ENCODE data around the gene TES. TPM values are rescaled to one million over a fixed set of nuclear protein-coding genes. Genes with fewer than 3 reads are reported as not detected.

TES gene
- total RNA-seq, 6 experiments from 2014 or later, result 10.4 to 29.3 (median 22.4) TPM

GRCh38 chr7:116219288-116219687 is 8.9 kb downstream of the TES start:
- TF ChIP-seq CTCF (IDR thresholded peaks at IDR 0.05), result no peak
- Mint-ChIP-seq H3K4me3 (no peak overlapping the region), H3K4me1 (ENCODE audit: low read depth) (peaks cover 63% of the 10 kb centered on the region), H3K9me3 (no peaks in the 10 kb centered on the region), H3K27me3 (ENCODE audit: insufficient read depth) (no peaks in the 10 kb centered on the region), H3K36me3 (ENCODE audit: low read depth) (peaks cover 9% of the 10 kb centered on the region; the same call in 1 of the 2 replicates), H3K27ac (no peak overlapping the region)
- DNase-seq, result no peak

- no peak for DNase-seq
- TF ChIP-seq CTCF (IDR thresholded peaks at IDR 0.05), result no peak
- peaks cover 9% of the 10 kb centered on the region; the same call in 1 of the 2 replicates for H3K36me3 Mint-ChIP-seq (ENCODE audit: low read depth)
- no peak overlapping the region for H3K27ac Mint-ChIP-seq
- H3K4me1 Mint-ChIP-seq (ENCODE audit: low read depth), result peaks cover 63% of the 10 kb centered on the region
- H3K4me3 Mint-ChIP-seq, result no peak overlapping the region
- no peaks in the 10 kb centered on the region for H3K27me3 Mint-ChIP-seq (ENCODE audit: insufficient read depth)
- no peaks in the 10 kb centered on the region for H3K9me3 Mint-ChIP-seq
These were observed 9.5 kb downstream of the TES start for GRCh38 chr7:116219834-116220233.

GRCh38 chr7:116222501-116222900 is 12.2 kb downstream of the TES start:
- H3K4me3 Mint-ChIP-seq, result no peak overlapping the region
- H3K36me3 Mint-ChIP-seq (ENCODE audit: low read depth), result peaks cover 9% of the 10 kb centered on the region; the same call in 1 of the 2 replicates
- no peaks in the 10 kb centered on the region for H3K9me3 Mint-ChIP-seq
- no peaks in the 10 kb centered on the region; the same call in 1 of the 2 replicates for H3K27me3 Mint-ChIP-seq (ENCODE audit: insufficient read depth)
- no peak for DNase-seq
- peaks cover 72% of the 10 kb centered on the region for H3K4me1 Mint-ChIP-seq (ENCODE audit: low read depth)
- no peak overlapping the region for H3K27ac Mint-ChIP-seq
- no peak for TF ChIP-seq CTCF (IDR thresholded peaks at IDR 0.05)

- Mint-ChIP-seq H3K27ac (no peak overlapping the region), H3K4me1 (ENCODE audit: low read depth) (peaks cover 72% of the 10 kb centered on the region), H3K4me3 (no peak overlapping the region), H3K9me3 (no peaks in the 10 kb centered on the region), H3K36me3 (ENCODE audit: low read depth) (peaks cover 9% of the 10 kb centered on the region; the same call in 1 of the 2 replicates), H3K27me3 (ENCODE audit: insufficient read depth) (no peaks in the 10 kb centered on the region; the same call in 1 of the 2 replicates)
- no peak for TF ChIP-seq CTCF (IDR thresholded peaks at IDR 0.05)
- DNase-seq, result no peak
These were observed 13.2 kb downstream of the TES start for GRCh38 chr7:116223588-116223987.

- Mint-ChIP-seq H3K9me3 (no peaks in the 10 kb centered on the region), H3K36me3 (ENCODE audit: low read depth) (0 out of 2 replicates have a peak, but pooled peaks cover 6% of the 10 kb centered on the region), H3K4me1 (ENCODE audit: low read depth) (peaks cover 71% of the 10 kb centered on the region), H3K27ac (no peak overlapping the region), H3K27me3 (ENCODE audit: insufficient read depth) (no peaks in the 10 kb centered on the region; the same call in 1 of the 2 replicates), H3K4me3 (no peak overlapping the region; the same call in 1 of the 2 replicates)
- TF ChIP-seq CTCF (IDR thresholded peaks at IDR 0.05), result no peak
- no peak for DNase-seq
These were observed 14.3 kb downstream of the TES start for GRCh38 chr7:116224492-116225098.

Data from HFFc6 (cell line).